Mesenchymal stem cell (in vitro differentiated cells and primary cell): ENCODE measurements around the gene L3MBTL3.

Source experiments
- DNase-seq: peaks from one replicate; pipeline ENCODE4 v3.0.0-alpha.2; 2013
- H2AFZ ChIP-seq: one replicate; pipeline ENCODE4 v1.6.1; 2013; ENCODE audit warnings: low read depth, mild to moderate bottlenecking, control low read depth, inconsistent platforms, low read length, moderate library complexity
- H2AK5ac ChIP-seq: 2 replicates; pipeline ENCODE4 v1.6.1; 2013; ENCODE audit warnings: low read length, moderate library complexity, mild to moderate bottlenecking, inconsistent platforms; ENCODE audit not compliant: severe bottlenecking
- H2BK120ac ChIP-seq: one replicate; pipeline ENCODE4 v1.6.1; 2013; ENCODE audit warnings: low read depth, mild to moderate bottlenecking, inconsistent platforms, low read length, moderate library complexity
- H2BK12ac ChIP-seq, 2 experiments: one replicate each; pipeline ENCODE4 v1.6.1; 2013; ENCODE audit warnings: inconsistent platforms in 2 of 2, low read length in 2 of 2, mild to moderate bottlenecking in 2 of 2, moderate library complexity in 2 of 2, control low read depth in 1 of 2
- H2BK15ac ChIP-seq: one replicate; pipeline ENCODE4 v1.6.1; 2013; ENCODE audit warnings: mild to moderate bottlenecking, low read depth, inconsistent platforms; ENCODE audit not compliant: poor library complexity, severe bottlenecking
- H2BK5ac ChIP-seq: 2 replicates; pipeline ENCODE4 v1.6.1; 2013; ENCODE audit warnings: low read depth, mild to moderate bottlenecking, low read length, control low read depth, inconsistent platforms; ENCODE audit not compliant: poor library complexity, severe bottlenecking
- H3K14ac ChIP-seq, 2 experiments: one replicate each; pipeline ENCODE4 v1.6.1; 2013; ENCODE audit warnings: inconsistent platforms in 2 of 2, low read length in 2 of 2, control low read depth in 1 of 2, mild to moderate bottlenecking in 1 of 2, moderate library complexity in 1 of 2
- H3K18ac ChIP-seq, 2 experiments: one replicate each; pipeline ENCODE4 v1.6.1; 2013; ENCODE audit warnings: inconsistent platforms in 2 of 2, low read length in 2 of 2, control low read depth in 1 of 2, low read depth in 1 of 2, mild to moderate bottlenecking in 1 of 2
- H3K23ac ChIP-seq, 2 experiments: one replicate each; pipeline ENCODE4 v1.6.1; 2013; ENCODE audit warnings: inconsistent platforms in 2 of 2, low read length in 2 of 2, mild to moderate bottlenecking in 2 of 2, moderate library complexity in 2 of 2, control low read depth in 1 of 2
- H3K27ac ChIP-seq: 2 replicates; pipeline ENCODE4 v1.5.1; 2013; ENCODE audit warnings: mild to moderate bottlenecking, moderate library complexity, low read length, control low read depth, inconsistent platforms; ENCODE audit not compliant: poor library complexity, severe bottlenecking
- H3K27me3 ChIP-seq, 2 experiments: 2 replicates each; pipeline versions ENCODE4 v1.6.1 to v1.7.0; 2013; ENCODE audit warnings: low read length in 2 of 2, mild to moderate bottlenecking in 2 of 2, moderate library complexity in 2 of 2, control low read depth in 1 of 2, inconsistent platforms in 1 of 2; ENCODE audit not compliant: control insufficient read depth in 1 of 2, insufficient read depth in 1 of 2
- H3K36me3 ChIP-seq, 2 experiments: 2 replicates each; pipeline versions ENCODE4 v1.6.1 to v1.7.0; 2013; ENCODE audit warnings: low read length in 2 of 2, control low read depth in 1 of 2, inconsistent platforms in 1 of 2, low read depth in 1 of 2, mild to moderate bottlenecking in 1 of 2; ENCODE audit not compliant: insufficient read depth in 2 of 2, control insufficient read depth in 1 of 2
- H3K4ac ChIP-seq, 2 experiments: one replicate each; pipeline ENCODE4 v1.6.1; 2013; ENCODE audit warnings: inconsistent platforms in 2 of 2, low read length in 2 of 2, mild to moderate bottlenecking in 2 of 2, moderate library complexity in 2 of 2, control low read depth in 1 of 2, low read depth in 1 of 2
- H3K4me1 ChIP-seq: 2 replicates; pipeline ENCODE4 v1.6.1; 2013; ENCODE audit warnings: low read depth, low read length, control low read depth; ENCODE audit not compliant: control insufficient read depth, insufficient read depth
- H3K4me2 ChIP-seq: 2 replicates; pipeline ENCODE4 v1.6.1; 2013; ENCODE audit warnings: low read length, mild to moderate bottlenecking, inconsistent platforms; ENCODE audit not compliant: poor library complexity, severe bottlenecking
- H3K4me3 ChIP-seq, 2 experiments: 2 replicates each; pipeline versions ENCODE4 v1.5.1 to v1.7.0; 2013; ENCODE audit warnings: low read length in 2 of 2, mild to moderate bottlenecking in 2 of 2, control low read depth in 1 of 2, low read depth in 1 of 2; ENCODE audit not compliant: insufficient read depth in 1 of 2
- H3K79me1 ChIP-seq: replicated peaks from 2 replicates; pipeline ENCODE4 v1.6.1; 2013; ENCODE audit warnings: mild to moderate bottlenecking, control low read depth, low read length, inconsistent platforms; ENCODE audit not compliant: poor library complexity, severe bottlenecking
- H3K9ac ChIP-seq: 2 replicates; pipeline ENCODE4 v1.7.0; 2013; ENCODE audit warnings: mild to moderate bottlenecking, low read length, moderate library complexity
- H3K9me3 ChIP-seq: 2 replicates; pipeline ENCODE4 v1.7.0; 2013; ENCODE audit warnings: mild to moderate bottlenecking, low read length; ENCODE audit not compliant: control insufficient read depth
- H4K8ac ChIP-seq: one replicate; pipeline ENCODE4 v1.6.1; 2013; ENCODE audit warnings: inconsistent platforms, mild to moderate bottlenecking, low read length, moderate library complexity
- H4K91ac ChIP-seq: one replicate; pipeline ENCODE4 v1.6.1; 2013; ENCODE audit warnings: mild to moderate bottlenecking, low read length, inconsistent platforms
- WGBS: methylation state at CpG from one replicate; pipeline ENCODE4 v1.1.7; 2013; ENCODE audit warnings: mixed read lengths; 5-methylcytosine and 5-hydroxymethylcytosine counted together

The L3MBTL3 gene

DNA sequence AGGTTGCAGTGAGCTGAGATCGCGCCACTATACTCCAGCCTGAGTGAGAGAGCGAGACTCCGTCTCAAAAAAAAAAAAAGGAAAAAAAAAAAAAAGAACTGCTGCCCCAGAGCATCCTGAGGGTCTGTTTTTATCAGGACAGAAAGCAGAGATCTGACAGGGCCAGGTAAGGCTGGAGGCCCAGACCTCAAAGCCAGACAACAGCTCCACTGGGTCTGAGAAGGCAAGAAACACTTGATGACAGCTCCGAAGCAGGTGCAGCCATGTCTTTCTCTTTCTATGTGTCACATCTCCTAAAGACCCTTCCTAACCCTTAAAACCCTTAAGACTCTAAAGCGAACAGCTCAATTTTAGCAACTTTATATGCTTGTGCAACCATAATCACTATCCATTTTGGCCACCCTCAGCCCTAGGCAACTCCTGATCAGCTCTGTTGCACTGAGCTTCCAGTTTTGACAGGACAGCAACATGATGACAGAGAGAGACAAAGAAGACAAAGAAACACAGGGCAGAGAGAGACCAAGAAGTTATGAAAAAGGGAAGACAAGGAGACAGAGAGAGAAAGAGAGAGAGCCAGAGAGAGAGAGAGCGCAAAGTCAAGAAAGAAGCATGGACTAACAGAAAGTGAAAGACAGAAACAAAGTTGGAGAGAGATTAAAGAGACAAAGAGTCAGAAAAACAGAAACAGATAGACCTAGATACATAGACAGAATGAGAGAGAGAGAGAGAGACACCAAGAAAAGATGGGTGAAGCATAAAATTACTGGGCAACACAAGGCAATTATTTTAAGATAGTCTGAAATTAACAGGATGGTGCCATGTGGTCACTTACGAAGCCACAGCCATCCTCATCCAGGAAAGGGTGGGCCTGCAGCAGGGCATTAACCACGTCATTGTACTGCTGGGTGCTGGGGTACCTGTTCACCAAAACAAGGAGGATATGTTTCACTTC, 165.2 kb downstream of the L3MBTL3 start:
- H3K36me3 ChIP-seq, result peaks cover 0 to 18% of the 10 kb centered on the region in 2 experiments
- H2BK120ac ChIP-seq, result no peak overlapping the region
- peaks cover 1% of the 10 kb centered on the region for H3K4me1 ChIP-seq
- H4K91ac ChIP-seq, result no peak overlapping the region
- H2AK5ac ChIP-seq, result no peak overlapping the region
- H3K79me1 ChIP-seq, result no peaks in the 10 kb centered on the region
- H4K8ac ChIP-seq, result no peak overlapping the region
- H2AFZ ChIP-seq, result no peak overlapping the region
- no peak overlapping the region for H3K14ac ChIP-seq
- H3K27me3 ChIP-seq, result no peaks in the 10 kb centered on the region
- no peak for DNase-seq
- 95% methylated on average over 9 of the region's 9 CpGs for WGBS
- no peak overlapping the region for H3K18ac ChIP-seq
- no peak overlapping the region for H3K4ac ChIP-seq
- no peak overlapping the region for H3K4me2 ChIP-seq
- no peak overlapping the region for H2BK5ac ChIP-seq
- no peak overlapping the region for H2BK12ac ChIP-seq
- H2BK15ac ChIP-seq, result no peak overlapping the region
- H3K23ac ChIP-seq, result no peak overlapping the region
- no peak overlapping the region for H3K27ac ChIP-seq
- no peaks in the 10 kb centered on the region for H3K9me3 ChIP-seq
- H3K4me3 ChIP-seq, result no peak overlapping the region
- no peak overlapping the region for H3K9ac ChIP-seq

DNA sequence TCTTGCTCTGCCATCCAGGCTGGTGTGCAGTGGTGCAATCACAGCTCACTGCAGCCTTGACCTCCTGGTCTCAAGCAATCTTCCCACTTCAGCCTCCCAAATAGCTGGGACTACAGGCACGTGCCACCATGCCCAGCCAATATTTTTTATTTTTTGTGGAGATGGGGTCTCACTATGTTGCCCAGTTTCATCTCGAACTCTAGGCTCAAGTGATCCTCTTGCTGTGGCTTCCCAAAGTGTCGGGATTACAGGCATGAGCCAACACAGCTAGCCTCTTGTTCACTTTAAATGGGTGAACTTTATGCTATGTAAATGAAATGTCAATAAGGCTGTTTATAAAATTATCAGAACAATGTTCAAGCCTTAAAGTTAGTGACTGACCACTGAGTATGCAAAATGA, 167.3 kb downstream of the L3MBTL3 start:
- 94% methylated on average over 3 of the region's 3 CpGs for WGBS
- Histone ChIP-seq H3K4me3 (no peak overlapping the region), H3K9ac (no peak overlapping the region)

DNA sequence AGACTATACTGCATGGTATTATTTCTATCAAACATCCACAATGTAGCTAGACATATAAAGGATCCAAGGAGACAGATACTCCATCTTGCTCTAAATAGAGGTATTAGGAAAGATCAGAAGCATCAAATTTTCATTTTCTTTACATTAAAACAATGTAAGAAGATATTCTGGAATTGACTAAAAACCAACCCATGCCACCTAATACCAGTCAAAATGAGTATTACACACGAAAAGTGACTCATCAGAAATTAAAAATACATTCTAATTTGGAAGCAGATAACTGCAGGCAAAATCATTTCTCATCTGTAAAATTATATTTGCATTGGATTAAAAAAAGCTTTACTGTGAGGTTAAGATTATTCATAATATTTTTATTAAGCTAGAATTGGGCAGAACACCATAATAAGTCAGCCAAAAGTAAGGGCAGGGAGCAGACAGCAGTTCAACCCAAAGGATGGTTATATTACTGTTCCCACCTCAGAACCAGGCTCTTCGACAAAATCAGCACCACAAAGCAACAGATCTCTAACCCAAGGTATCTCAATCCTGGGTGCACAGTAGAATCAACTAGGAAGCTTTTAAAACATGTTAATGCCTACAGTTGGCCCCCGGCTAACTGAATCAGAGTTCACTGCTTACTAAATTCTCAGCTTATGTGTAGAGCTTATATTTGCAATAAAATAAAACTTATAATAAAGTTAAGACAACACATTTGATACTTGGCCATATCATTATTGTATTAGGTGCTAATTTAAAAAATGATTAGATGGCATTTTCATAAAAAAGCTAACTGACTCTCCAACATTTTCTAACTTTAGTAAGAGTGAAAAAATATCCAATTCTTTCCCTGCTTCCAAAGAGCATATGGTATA, 169.2 kb downstream of the L3MBTL3 start:
- H3K14ac ChIP-seq, result no peak overlapping the region
- peaks cover 1% of the 10 kb centered on the region for H3K4me1 ChIP-seq
- no peak for DNase-seq

More for the DNA sequence above, 167.3 kb downstream of the L3MBTL3 start:
- peaks cover 0 to 14% of the 10 kb centered on the region in 2 experiments for H3K36me3 ChIP-seq
- no peak overlapping the region for H3K18ac ChIP-seq
- no peak overlapping the region for H2BK15ac ChIP-seq
- H3K4me1 ChIP-seq, result peaks cover 1% of the 10 kb centered on the region
- H2AK5ac ChIP-seq, result no peak overlapping the region
- DNase-seq, result no peak
- H4K91ac ChIP-seq, result no peak overlapping the region
- H3K4ac ChIP-seq, result no peak overlapping the region
- H2BK12ac ChIP-seq, result no peak overlapping the region
- no peak overlapping the region for H3K27ac ChIP-seq
- H3K14ac ChIP-seq, result no peak overlapping the region
- no peaks in the 10 kb centered on the region for H3K9me3 ChIP-seq
- no peak overlapping the region for H2BK5ac ChIP-seq
- no peak overlapping the region for H2AFZ ChIP-seq
- no peak overlapping the region for H3K4me2 ChIP-seq
- H2BK120ac ChIP-seq, result no peak overlapping the region
- no peaks in the 10 kb centered on the region for H3K27me3 ChIP-seq
- H3K79me1 ChIP-seq, result no peaks in the 10 kb centered on the region
- no peak overlapping the region for H4K8ac ChIP-seq
- no peak overlapping the region for H3K23ac ChIP-seq

More for the DNA sequence above, 169.2 kb downstream of the L3MBTL3 start:
- H4K91ac ChIP-seq, result no peak overlapping the region
- H2AFZ ChIP-seq, result no peak overlapping the region
- H3K9ac ChIP-seq, result no peak overlapping the region
- H3K4me2 ChIP-seq, result no peak overlapping the region
- H2BK15ac ChIP-seq, result no peak overlapping the region
- H3K27me3 ChIP-seq, result no peaks in the 10 kb centered on the region
- no peak overlapping the region for H3K4me3 ChIP-seq
- no peak overlapping the region for H3K27ac ChIP-seq
- no peak overlapping the region for H2BK120ac ChIP-seq
- peaks cover 0 to 11% of the 10 kb centered on the region in 2 experiments for H3K36me3 ChIP-seq
- 92% methylated on average over 1 of the region's 3 CpGs for WGBS
- no peak overlapping the region for H2AK5ac ChIP-seq
- H3K79me1 ChIP-seq, result no peaks in the 10 kb centered on the region
- H3K23ac ChIP-seq, result no peak overlapping the region
- no peak overlapping the region for H2BK12ac ChIP-seq
- no peak overlapping the region for H3K18ac ChIP-seq
- no peak overlapping the region for H3K4ac ChIP-seq
- H4K8ac ChIP-seq, result no peak overlapping the region
- no peak overlapping the region for H2BK5ac ChIP-seq
- no peaks in the 10 kb centered on the region for H3K9me3 ChIP-seq
